GM23338 (cell line): ENCODE data around the gene HLA-DOB. TPM values are rescaled to one million over a fixed set of nuclear protein-coding genes. Genes with fewer than 3 reads are reported as not detected.

Experiments
- ATAC-seq: fragments of 200-7000 bp; cut with Tn5 transposase; 3 replicates; pipeline ENCODE4 v1.9.1; 2020
- DNase-seq: peaks from one replicate; pipeline ENCODE4 v3.0.0-alpha.2; 2015; ENCODE audit warnings: low spot score
- H2AFZ ChIP-seq: fragments of 200-600 bp; sonication (generic); 2 replicates; pipeline ENCODE4 v1.8.0; 2016; ENCODE audit warnings: antibody characterized with exemption, mild to moderate bottlenecking, moderate library complexity
- H3F3A ChIP-seq: fragments of 200-600 bp; sonication (generic); replicated peaks from 2 replicates; pipeline ENCODE4 v1.8.0; 2017; ENCODE audit warnings: antibody characterized with exemption, mixed run types, low read depth
- H3K27ac ChIP-seq: fragments of 200-600 bp; sonication (generic); 2 replicates; pipeline ENCODE4 v1.6.1; 2016; ENCODE audit warnings: low read depth
- H3K27me3 ChIP-seq: fragments of 200-600 bp; sonication (generic); 2 replicates; pipeline ENCODE4 v1.8.0; 2016; ENCODE audit warnings: mild to moderate bottlenecking, mixed run types, moderate library complexity; ENCODE audit not compliant: insufficient read depth
- H3K36me3 ChIP-seq: fragments of 200-600 bp; sonication (generic); 2 replicates; pipeline ENCODE4 v1.8.0; 2016; ENCODE audit warnings: mild to moderate bottlenecking; ENCODE audit not compliant: insufficient read depth
- H3K4me1 ChIP-seq: fragments of 200-600 bp; sonication (generic); 2 replicates; pipeline ENCODE4 v1.8.0; 2016; ENCODE audit warnings: mild to moderate bottlenecking, moderate library complexity; ENCODE audit not compliant: insufficient read depth
- H3K4me2 ChIP-seq: fragments of 200-600 bp; sonication (generic); 2 replicates; pipeline ENCODE4 v1.7.1; 2017; ENCODE audit warnings: mixed run types
- H3K4me3 ChIP-seq: fragments of 200-600 bp; sonication (generic); 2 replicates; pipeline ENCODE4 v1.6.1; 2016; ENCODE audit warnings: mixed run types
- H3K79me2 ChIP-seq: fragments of 200-600 bp; sonication (generic); replicated peaks from 2 replicates; pipeline ENCODE4 v1.8.0; 2017; ENCODE audit warnings: mild to moderate bottlenecking; ENCODE audit not compliant: insufficient read depth
- H3K9me2 ChIP-seq: fragments of 200-600 bp; sonication (generic); 2 replicates; pipeline ENCODE4 v1.8.0; 2017; ENCODE audit not compliant: insufficient read depth
- H4K20me1 ChIP-seq: fragments of 200-600 bp; sonication (generic); replicated peaks from 2 replicates; pipeline ENCODE4 v1.8.0; 2017; ENCODE audit warnings: mild to moderate bottlenecking; ENCODE audit not compliant: insufficient read depth
- H3K27ac Mint-ChIP-seq: 2 replicates; pipeline ENCODE4 v1.8.0; 2020; ENCODE audit warnings: inconsistent platforms, mild to moderate bottlenecking, moderate library complexity, mixed read lengths
- H3K27me3 Mint-ChIP-seq: 3 replicates; pipeline ENCODE4 v1.8.0; 2022; ENCODE audit warnings: low read depth, mild to moderate bottlenecking, moderate library complexity, mixed read lengths, inconsistent platforms; ENCODE audit not compliant: insufficient read depth, poor library complexity
- H3K36me3 Mint-ChIP-seq: 3 replicates; pipeline ENCODE4 v1.8.0; 2021; ENCODE audit warnings: low read depth, mild to moderate bottlenecking, inconsistent platforms, moderate library complexity, mixed read lengths
- H3K4me1 Mint-ChIP-seq: 3 replicates; pipeline ENCODE4 v1.8.0; 2020; ENCODE audit warnings: mild to moderate bottlenecking, inconsistent platforms, mixed read lengths
- H3K4me3 Mint-ChIP-seq: 3 replicates; pipeline ENCODE4 v1.8.0; 2021; ENCODE audit warnings: moderate library complexity, mild to moderate bottlenecking, inconsistent platforms, mixed read lengths
- H3K9me3 Mint-ChIP-seq: 3 replicates; pipeline ENCODE4 v1.8.0; 2020; ENCODE audit warnings: moderate library complexity, mild to moderate bottlenecking, inconsistent platforms, mixed read lengths
- CREB1 ChIP-seq: fragments of 250-450 bp; sonication (Bioruptor Pico); IDR thresholded peaks from 2 replicates; pipeline ENCODE4 v1.5.0; 2020; ENCODE audit warnings: low read depth, mild to moderate bottlenecking, moderate library complexity
- CTCF ChIP-seq, 2 experiments: fragments of 200-600 bp in 1 of 2; sonication (generic) in 1 of 2; conservative IDR thresholded peaks; 2 replicates each; pipeline versions ENCODE4 v1.5.1 to v1.6.1; 2016 to 2017; ENCODE audit warnings: antibody characterized with exemption in 2 of 2, low read depth in 2 of 2, mild to moderate bottlenecking in 2 of 2, moderate library complexity in 1 of 2
- ETS1 ChIP-seq: IDR thresholded peaks from 2 replicates; pipeline ENCODE4 v1.6.1; 2016; ENCODE audit warnings: antibody characterized with exemption
- EZH2 ChIP-seq: fragments of 200-600 bp; sonication (generic); IDR thresholded peaks from one replicate; pipeline ENCODE4 v1.8.0; 2017; ENCODE audit warnings: antibody characterized with exemption, mild to moderate bottlenecking, low read depth; ENCODE audit not compliant: unreplicated experiment
- EZH2phosphoT487 ChIP-seq: fragments of 200-600 bp; sonication (generic); IDR thresholded peaks from one replicate; pipeline ENCODE4 v1.8.1; 2018; ENCODE audit warnings: antibody characterized with exemption; ENCODE audit not compliant: unreplicated experiment
- JUNB ChIP-seq: IDR thresholded peaks from one replicate; pipeline ENCODE4 v1.6.1; 2016; ENCODE audit warnings: antibody characterized with exemption; ENCODE audit not compliant: unreplicated experiment
- NANOG ChIP-seq: IDR thresholded peaks from 2 replicates; pipeline ENCODE4 v1.6.1; 2016; ENCODE audit warnings: antibody characterized with exemption, borderline replicate concordance
- POLR2AphosphoS5 ChIP-seq: IDR thresholded peaks from 2 replicates; pipeline ENCODE4 v1.6.1; 2016; ENCODE audit warnings: antibody characterized with exemption, low read depth
- REST ChIP-seq: IDR thresholded peaks from one replicate; pipeline ENCODE4 v1.6.1; 2018; ENCODE audit warnings: antibody characterized with exemption; ENCODE audit not compliant: unreplicated experiment
- STAT1 ChIP-seq: IDR thresholded peaks from one replicate; pipeline ENCODE4 v1.6.1; 2016; ENCODE audit warnings: antibody characterized with exemption; ENCODE audit not compliant: unreplicated experiment
- ZNF114 ChIP-seq: fragments of 250-450 bp; sonication (Bioruptor Pico); IDR thresholded peaks from 2 replicates; pipeline ENCODE4 v1.5.0; 2020; ENCODE audit warnings: mild to moderate bottlenecking, moderate library complexity
- ZNF331 ChIP-seq: fragments of 250-450 bp; sonication (Bioruptor Pico); IDR thresholded peaks from 2 replicates; pipeline ENCODE4 v1.5.0; 2020; ENCODE audit warnings: low read depth, mild to moderate bottlenecking, moderate library complexity
- ZNF462 ChIP-seq: fragments of 250-450 bp; sonication (Bioruptor Pico); IDR thresholded peaks from 2 replicates; pipeline ENCODE4 v1.5.0; 2020; ENCODE audit warnings: mild to moderate bottlenecking, moderate library complexity
- polyA plus RNA-seq: library from polyadenylated mRNA; unstranded; fragments of >200 nt; fragmentation: Nextera tagmentation; extraction: Ambion mirVana; gene quantifications from 2 replicates; pipeline ENCODE4 v1.2.1, GENCODE V29; 2016
- total RNA-seq: library from RNA; depleted of rRNA; stranded (reverse); fragments of >200 nt; shearing (Covaris generic); gene quantifications from 2 replicates; pipeline ENCODE4 v1.2.3, GENCODE V29; 2014

HLA-DOB gene
- total and polyA plus RNA-seq, 2 experiments from 2014 or later, result not detected

GRCh38 chr6:32845384-32845884 is 28.6 kb upstream of the HLA-DOB start:
- H3K4me3 Mint-ChIP-seq, result peak overlapping the region; percentile 92; the same call in 1 of the 3 replicates
- Histone ChIP-seq H3F3A (no peaks in the 10 kb centered on the region), H4K20me1 (no peaks in the 10 kb centered on the region), H3K27ac (no peak overlapping the region), H3K79me2 (no peaks in the 10 kb centered on the region), H3K36me3 (peaks cover 6% of the 10 kb centered on the region; the same call in 1 of the 2 replicates), H3K4me2 (peak overlapping the region; percentile 56; the same call in 1 of the 2 replicates), H2AFZ (no peak overlapping the region), H3K9me2 (no peaks in the 10 kb centered on the region), H3K4me3 (peak overlapping the region; percentile 98; the same call in 1 of the 2 replicates), H3K4me1 (peaks cover 7% of the 10 kb centered on the region), H3K27me3 (peaks cover 15% of the 10 kb centered on the region)
- ATAC-seq, result no peak
- no peak for DNase-seq
- no peak overlapping the region for H3K27ac Mint-ChIP-seq
- peaks cover 13% of the 10 kb centered on the region for H3K4me1 Mint-ChIP-seq
- TF ChIP-seq STAT1 (no peak), JUNB (no peak), ZNF462 (CRISPR knock-in tag) (no peak), ETS1 (no peak), EZH2 (no peak), NANOG (no peak), ZNF114 (CRISPR knock-in tag) (no peak), EZH2phosphoT487 (no peak), CTCF (conservative IDR thresholded peaks at IDR 0.05; ENCODE audit: low read depth in 2 of 2) (no peak), REST (no peak), ZNF331 (CRISPR knock-in tag) (no peak), CREB1 (no peak), POLR2AphosphoS5 (no peak)
- peaks cover 31% of the 10 kb centered on the region; the same call in 2 of the 3 replicates for H3K36me3 Mint-ChIP-seq
- peaks cover 15% of the 10 kb centered on the region for H3K27me3 Mint-ChIP-seq
- H3K9me3 Mint-ChIP-seq, result no peaks in the 10 kb centered on the region
